ENCODE results near the gene KAZN. TPM values are rescaled to one million over a fixed set of nuclear protein-coding genes. Genes with fewer than 3 reads are reported as not detected.

KAZN gene
- polyA plus RNA-seq, 4 donors = 14.1 to 44.8 (median 34.2) TPM

- DNase-seq (ENCODE audit: low read depth in 4 of 4, low spot score in 3 of 4) = no peak
Observed at GRCh38 chr1:14923727-14924452, 325.4 kb downstream of the KAZN start.

GRCh38 chr1:14924455-14925331 is 326.2 kb downstream of the KAZN start:
- DNase-seq (ENCODE audit: low read depth in 4 of 4, low spot score in 3 of 4) = no peak

GRCh38 chr1:14925336-14926136 is 327.1 kb downstream of the KAZN start:
- DNase-seq (ENCODE audit: low read depth in 4 of 4, low spot score in 3 of 4) = no peak

GRCh38 chr1:14926229-14926628 is 327.7 kb downstream of the KAZN start:
- no peak for DNase-seq (ENCODE audit: low read depth in 4 of 4, low spot score in 3 of 4)

- no peak for DNase-seq (ENCODE audit: low read depth in 4 of 4, low spot score in 3 of 4)
Observed at GRCh38 chr1:14926818-14927575, 328.5 kb downstream of the KAZN start.

GRCh38 chr1:14928412-14928811 is 329.9 kb downstream of the KAZN start:
- DNase-seq (ENCODE audit: low read depth in 4 of 4, low spot score in 3 of 4) = no peak

GRCh38 chr1:14928886-14929546 is 330.5 kb downstream of the KAZN start:
- no peak for DNase-seq (ENCODE audit: low read depth in 4 of 4, low spot score in 3 of 4)

GRCh38 chr1:14929547-14930246 is 331.2 kb downstream of the KAZN start:
- DNase-seq (ENCODE audit: low read depth in 4 of 4, low spot score in 3 of 4) = no peak

- no peak for DNase-seq (ENCODE audit: low read depth in 4 of 4, low spot score in 3 of 4)
Observed at GRCh38 chr1:14930247-14930965, 331.9 kb downstream of the KAZN start.

- DNase-seq (ENCODE audit: low read depth in 4 of 4, low spot score in 3 of 4) = no peak
Observed at GRCh38 chr1:14932034-14932638, 333.7 kb downstream of the KAZN start.

GRCh38 chr1:14934867-14935266 is 336.4 kb downstream of the KAZN start:
- no peak for DNase-seq (ENCODE audit: low read depth in 4 of 4, low spot score in 3 of 4)

GRCh38 chr1:14936815-14937214 is 338.3 kb downstream of the KAZN start:
- no peak for DNase-seq (ENCODE audit: low read depth in 4 of 4, low spot score in 3 of 4)

GRCh38 chr1:14937288-14937949 is 338.9 kb downstream of the KAZN start:
- no peak for DNase-seq (ENCODE audit: low read depth in 4 of 4, low spot score in 3 of 4)

GRCh38 chr1:14939527-14940284 is 341.2 kb downstream of the KAZN start:
- no peak for DNase-seq (ENCODE audit: low read depth in 4 of 4, low spot score in 3 of 4)

GRCh38 chr1:14940285-14940870 is 341.9 kb downstream of the KAZN start:
- DNase-seq (ENCODE audit: low read depth in 4 of 4, low spot score in 3 of 4) = no peak

- no peak for DNase-seq (ENCODE audit: low read depth in 4 of 4, low spot score in 3 of 4)
Observed at GRCh38 chr1:14941864-14942263, 343.4 kb downstream of the KAZN start.
